ENCODE results near the gene IRS1.

IRS1 gene

GRCh38 chr2:226818930-226819329, 19.3 kb upstream of the IRS1 start:
- DNase-seq, result no peak

DNA sequence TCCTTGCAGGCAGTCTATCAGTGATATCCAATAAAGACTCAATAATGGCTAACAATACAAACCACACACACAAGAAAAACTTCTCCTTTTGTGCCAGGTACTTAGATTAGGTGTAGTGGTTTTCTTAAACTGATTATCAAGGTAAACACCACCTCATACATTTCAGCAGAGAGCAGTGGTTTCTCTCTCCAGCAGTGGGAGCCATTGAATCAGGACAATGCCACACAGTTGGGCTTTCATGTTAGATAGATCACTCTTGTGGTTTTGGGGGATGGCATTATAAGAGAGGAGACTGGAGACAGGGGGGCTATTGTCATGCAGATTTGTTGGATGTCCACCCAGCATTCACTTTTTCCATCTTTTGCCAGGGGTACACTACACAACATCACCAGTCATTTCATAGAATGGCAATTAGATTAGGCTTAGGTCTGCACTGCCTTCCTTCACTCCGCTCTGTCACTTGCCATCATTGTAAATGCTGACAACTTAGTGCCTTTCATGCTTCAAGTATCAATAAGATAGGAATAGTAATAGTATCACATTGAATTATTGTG, 13.6 kb upstream of the IRS1 start:
- DNase-seq, result no peak

- DNase-seq, result no peak
Measured at GRCh38 chr2:226803410-226803809, 3.8 kb upstream of the IRS1 start.

- peak; percentile 27 for DNase-seq
Measured at GRCh38 chr2:226802573-226802972, 3.0 kb upstream of the IRS1 start.

DNA sequence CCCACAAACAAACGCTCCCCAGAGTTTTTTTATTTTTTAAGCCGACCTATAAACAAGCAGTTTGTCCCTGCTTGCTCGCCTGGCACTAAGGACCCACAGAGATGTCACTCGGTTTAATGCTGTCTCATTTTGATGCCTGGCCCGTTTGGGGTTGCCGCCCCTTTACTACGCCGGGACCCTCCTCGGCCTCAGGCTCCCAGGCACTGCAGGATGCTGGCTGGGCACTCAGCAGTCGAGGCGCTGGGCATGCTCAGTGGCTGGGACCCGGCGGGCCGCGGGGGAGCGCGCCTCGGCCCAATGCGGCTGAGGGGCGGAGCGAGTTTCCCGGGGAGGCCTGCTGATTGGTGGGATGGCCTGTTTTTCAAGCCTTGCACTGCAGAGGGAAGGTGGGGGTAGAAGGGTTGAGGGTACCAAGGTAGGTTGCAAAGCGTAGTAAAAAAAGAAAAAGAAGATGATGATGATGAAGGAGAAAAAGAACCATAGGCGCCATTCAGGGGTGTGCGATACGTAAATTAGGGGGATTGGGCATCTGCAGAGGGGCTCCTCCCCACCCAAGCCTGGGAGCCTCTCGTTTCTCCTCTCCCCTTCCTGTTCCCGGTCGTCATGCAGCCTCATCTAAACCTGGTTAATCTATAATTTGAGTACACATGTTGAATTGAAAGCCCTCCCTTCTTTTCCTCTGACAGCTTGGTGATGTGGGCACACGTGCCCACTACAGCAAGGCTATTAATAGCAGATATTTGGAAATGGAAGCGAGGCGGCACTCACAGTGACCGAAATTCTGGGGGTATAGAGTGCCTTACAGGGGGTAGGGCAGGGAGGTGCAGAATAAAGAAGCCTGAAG, 1.5 kb upstream of the IRS1 start:
- DNase-seq, result no peak

GRCh38 chr2:226799976-226800940, 638 bp upstream of the IRS1 start:
- DNase-seq, result no peak

GRCh38 chr2:226798422-226799210, 1.0 kb downstream of the IRS1 start:
- no peak for DNase-seq

GRCh38 chr2:226797989-226798421, 1.6 kb downstream of the IRS1 start:
- DNase-seq, result no peak

- DNase-seq, result no peak
Measured at GRCh38 chr2:226797289-226797988, 2.2 kb downstream of the IRS1 start.

GRCh38 chr2:226796840-226797288, 2.8 kb downstream of the IRS1 start:
- no peak for DNase-seq

- no peak for DNase-seq
Measured at GRCh38 chr2:226796012-226796839, 3.4 kb downstream of the IRS1 start.

DNA sequence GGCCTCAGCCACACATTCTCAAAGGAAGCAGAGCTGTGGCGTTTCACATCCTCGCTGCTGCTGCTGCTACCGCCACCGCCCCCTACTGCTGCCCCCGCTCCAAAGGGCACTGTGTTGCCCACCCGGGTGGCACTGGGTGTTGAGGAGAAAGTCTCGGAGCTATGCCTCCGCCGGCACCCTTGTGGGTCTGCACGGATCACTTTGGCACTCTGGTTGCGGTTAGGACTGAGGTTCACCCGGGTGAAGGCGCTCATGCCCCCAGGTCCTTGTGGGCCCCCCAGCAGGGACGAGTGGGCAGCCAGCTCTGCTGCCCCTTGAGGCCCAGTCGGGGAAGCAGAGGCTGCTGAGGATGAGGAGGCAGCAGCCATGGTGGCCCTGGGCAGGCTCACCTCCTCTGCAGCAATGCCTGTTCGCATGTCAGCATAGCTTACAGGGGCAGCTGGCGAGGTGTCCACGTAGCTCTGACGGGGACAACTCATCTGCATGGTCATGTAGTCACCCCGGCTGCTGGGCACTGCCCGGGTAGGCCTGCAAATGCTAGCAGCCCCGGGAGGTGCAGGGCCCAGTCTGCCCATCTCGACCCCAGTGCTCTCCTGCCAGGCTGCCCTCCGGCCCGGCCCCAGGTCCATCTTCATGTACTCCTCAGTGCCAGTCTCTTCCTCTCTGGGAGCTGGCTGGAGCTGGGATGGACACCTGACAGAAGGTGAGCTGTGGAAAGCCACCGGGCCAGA, 4.2 kb downstream of the IRS1 start:
- DNase-seq, result no peak

- DNase-seq, result no peak
Measured at GRCh38 chr2:226794751-226795171, 4.9 kb downstream of the IRS1 start.

DNA sequence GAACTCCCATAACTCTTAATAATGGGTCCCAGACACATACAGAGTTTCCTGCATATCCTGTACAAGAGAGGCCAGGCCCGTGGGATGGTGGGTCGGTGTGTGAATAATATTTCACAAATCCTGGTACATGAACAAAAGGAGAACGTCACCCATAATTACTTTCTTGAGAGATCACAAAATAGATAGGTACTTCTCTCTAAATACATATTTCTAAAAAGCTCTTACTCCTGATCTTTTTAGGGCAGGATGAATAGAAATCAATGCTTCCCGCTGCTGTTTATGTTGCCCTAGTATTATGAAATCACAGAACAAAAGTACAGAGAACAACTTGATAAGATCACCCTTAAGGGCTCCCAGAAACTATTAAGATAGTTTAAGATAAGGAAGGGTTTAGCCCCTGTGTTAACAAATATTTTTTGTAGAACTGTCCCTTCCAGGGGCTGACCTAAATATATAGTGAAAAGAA, 5.4 kb downstream of the IRS1 start:
- DNase-seq, result no peak

GRCh38 chr2:226793646-226794045, 6.0 kb downstream of the IRS1 start:
- no peak for DNase-seq

DNA sequence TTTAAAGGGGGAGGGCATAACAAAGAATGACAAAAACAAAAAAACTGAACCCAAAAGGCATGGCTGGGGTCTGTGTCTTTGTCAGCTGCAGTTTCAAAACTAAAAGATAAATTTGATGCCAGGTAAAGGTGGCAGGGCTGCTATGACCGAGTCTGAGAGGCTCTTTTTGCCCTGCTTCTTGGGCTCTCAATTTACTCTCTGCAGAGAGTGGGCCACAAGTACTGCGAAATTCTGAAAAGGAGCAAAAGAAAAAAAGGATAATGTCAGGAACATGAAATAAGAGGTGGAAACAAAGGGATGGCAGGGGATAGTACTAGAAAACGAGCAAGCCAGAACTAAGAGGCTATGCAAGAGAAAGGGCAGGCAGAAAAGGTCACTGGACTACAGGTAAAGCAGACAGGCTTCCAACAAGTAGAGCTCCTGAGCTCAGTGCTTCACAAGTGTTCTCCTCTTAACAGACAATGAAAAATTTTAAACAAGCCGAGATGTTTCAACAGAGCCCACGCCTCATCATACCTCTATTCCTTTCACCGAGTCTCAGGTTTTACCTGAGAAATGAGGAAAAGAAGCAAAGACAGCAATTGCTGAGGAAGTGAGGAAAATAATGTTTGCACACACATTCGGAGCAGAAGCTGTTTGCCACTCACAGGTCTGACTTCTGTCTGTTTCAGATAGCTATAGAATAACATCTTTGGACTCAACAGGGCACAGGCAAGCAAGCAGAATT, 7.3 kb downstream of the IRS1 start:
- no peak for DNase-seq

DNA sequence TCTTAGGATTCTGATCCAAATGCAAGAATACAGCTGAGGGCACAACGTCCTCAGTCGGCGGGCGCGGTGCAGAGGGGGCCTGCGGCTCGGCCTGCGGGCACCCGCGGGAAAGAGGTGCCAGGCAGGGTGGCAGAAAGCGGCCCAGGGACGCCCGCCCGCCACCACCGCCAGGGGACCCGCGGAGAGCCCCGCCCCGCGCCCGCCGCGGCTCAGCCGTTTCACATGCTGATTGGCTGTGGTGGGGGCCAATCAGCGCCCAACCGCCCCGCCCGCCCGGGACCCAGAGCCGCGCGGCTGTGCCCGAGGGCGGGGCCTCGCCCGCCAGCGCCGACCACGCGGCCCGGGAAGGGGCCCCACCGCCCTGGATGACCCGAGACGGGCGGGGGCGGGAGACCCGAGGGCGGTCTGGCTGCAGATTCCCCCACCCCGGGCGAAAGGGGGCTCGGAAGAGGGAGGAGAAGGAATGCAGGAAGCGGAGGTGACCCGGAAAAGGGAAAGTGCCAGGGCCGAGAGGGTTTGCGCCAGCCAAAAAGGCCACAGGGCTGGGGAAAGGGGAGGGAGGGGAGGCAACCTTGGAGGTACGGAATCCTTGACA, 8.0 kb downstream of the IRS1 start:
- DNase-seq, result peak; percentile 79

- no peak for DNase-seq
Measured at GRCh38 chr2:226791056-226791486, 8.5 kb downstream of the IRS1 start.

- DNase-seq, result no peak
Measured at GRCh38 chr2:226790431-226790830, 9.2 kb downstream of the IRS1 start.

All from GDM1 (cell line).